GM12878 (cell line): ENCODE measurements around the gene CENPP. TPM values are rescaled to one million over a fixed set of nuclear protein-coding genes. Genes with fewer than 3 reads are reported as not detected.

Experiments used
- ATAC-seq: fragments of 200-7000 bp; cut with Tn5 transposase; 3 replicates; pipeline ENCODE4 v1.9.1; 2020; ENCODE audit warnings: mild to moderate bottlenecking, moderate library complexity
- BruUV-seq: library from RNA; stranded (reverse); fragments of 400-500 nt; replicated peaks from 2 replicates; lab custom pipeline; 2021; lab: Mats Ljungman, UMichigan
- CTCF ChIA-PET: fragments of 300-600 bp; sonication (Branson Sonifier 250); formaldehyde crosslinking; extraction: SDS; loops from one replicate; lab custom pipeline; 2021; ENCODE audit warnings: inconsistent platforms; lab: Yijun Ruan, JAX
- POLR2A ChIA-PET: fragments of 350-600 bp; formaldehyde crosslinking; extraction: SDS; loops from one replicate; lab custom pipeline; 2021; ENCODE audit warnings: inconsistent platforms; lab: Charles Lee
- RAD21 ChIA-PET: fragments of 300-600 bp; sonication (Branson Sonifier 250); formaldehyde crosslinking; loops from one replicate; lab custom pipeline; 2023; ENCODE audit warnings: antibody characterized with exemption; ENCODE audit not compliant: unreplicated experiment; lab: Charles Lee
- SMC1A ChIA-PET: fragments of 300-600 bp; sonication (Branson Sonifier 250); formaldehyde crosslinking; loops from one replicate; lab custom pipeline; 2023; ENCODE audit not compliant: unreplicated experiment, uncharacterized antibody; lab: Charles Lee
- DNase-seq: peaks from one replicate; pipeline ENCODE4 v3.0.0-alpha.2; 2011; ENCODE audit warnings: low read depth, low spot score
- FAIRE-seq: peaks from 3 replicates; lab custom pipeline; 2011; peaks lifted over from hg19 to GRCh38; lab: Jason Lieb, UNC
- H2AFZ ChIP-seq: 2 replicates; pipeline ENCODE4 v1.6.0; 2011; ENCODE audit warnings: low read depth, low read length, control low read depth; ENCODE audit not compliant: control insufficient read depth
- H3K27ac ChIP-seq: 2 replicates; pipeline ENCODE4 v1.5.1; 2011; ENCODE audit warnings: control low read depth; ENCODE audit not compliant: control insufficient read depth, insufficient read depth
- H3K27me3 ChIP-seq, 2 experiments: replicated peaks in 1 of 2; 2 replicates each; pipeline versions ENCODE4 v1.6.0 to v1.6.1; 2011; ENCODE audit warnings: low read length in 1 of 2; ENCODE audit not compliant: control insufficient read depth in 2 of 2, insufficient read depth in 2 of 2
- H3K36me3 ChIP-seq, 2 experiments: 2 replicates each; pipeline ENCODE4 v1.5.1; 2011; ENCODE audit warnings: low read length in 1 of 2; ENCODE audit not compliant: control insufficient read depth in 2 of 2, insufficient read depth in 2 of 2
- H3K4me1 ChIP-seq: 2 replicates; pipeline ENCODE4 v1.6.1; 2011; ENCODE audit warnings: mild to moderate bottlenecking, low read length, moderate library complexity, mixed read lengths; ENCODE audit not compliant: control insufficient read depth, insufficient read depth
- H3K4me2 ChIP-seq: 2 replicates; pipeline ENCODE4 v1.6.0; 2011; ENCODE audit warnings: control low read depth; ENCODE audit not compliant: control insufficient read depth, insufficient read depth
- H3K4me3 ChIP-seq: fragments of 200-600 bp; sonication (generic); 2 replicates; pipeline ENCODE4 v1.5.1; 2016
- H3K79me2 ChIP-seq: 2 replicates; pipeline ENCODE4 v1.6.0; 2011; ENCODE audit warnings: low read length; ENCODE audit not compliant: control insufficient read depth, insufficient read depth
- H3K9ac ChIP-seq: 2 replicates; pipeline ENCODE4 v1.8.0; 2011; ENCODE audit warnings: low read length, control low read depth, mixed read lengths; ENCODE audit not compliant: control insufficient read depth, insufficient read depth
- H3K9me3 ChIP-seq: replicated peaks from 3 replicates; pipeline ENCODE4 v1.5.1; 2011; ENCODE audit warnings: mild to moderate bottlenecking, low read length; ENCODE audit not compliant: control insufficient read depth, insufficient read depth
- H4K20me1 ChIP-seq: 2 replicates; pipeline ENCODE4 v1.6.0; 2011; ENCODE audit not compliant: control insufficient read depth, insufficient read depth
- ATF7 ChIP-seq: fragments of 450-650 bp; IDR thresholded peaks from 2 replicates; pipeline ENCODE4 v1.6.1; 2016; ENCODE audit warnings: low read depth, mild to moderate bottlenecking
- NFXL1 ChIP-seq: fragments of 450-650 bp; IDR thresholded peaks from 2 replicates; pipeline ENCODE4 v1.6.1; 2017; ENCODE audit warnings: antibody characterized with exemption, mild to moderate bottlenecking, borderline replicate concordance
- POLR2AphosphoS5 ChIP-seq: IDR thresholded peaks from 2 replicates; pipeline ENCODE4 v1.6.1; 2011; ENCODE audit warnings: mild to moderate bottlenecking, low read length, inconsistent platforms
- SUPT20H ChIP-seq: IDR thresholded peaks from 2 replicates; pipeline ENCODE4 v1.6.1; 2011; ENCODE audit warnings: low read depth, mild to moderate bottlenecking, low read length, moderate library complexity, borderline replicate concordance; ENCODE audit not compliant: control insufficient read depth
- WGBS: methylation state at CpG from one replicate; pipeline ENCODE4 v1.1.6; 2016; ENCODE audit warnings: low lambda C conversion rate; ENCODE audit not compliant: insufficient replicate concordance, insufficient coverage; ENCODE audit errors: missing lambda C conversion rate; 5-methylcytosine and 5-hydroxymethylcytosine counted together
- in situ Hi-C: fragments of 300-500 bp; cut with MboI; formaldehyde crosslinking; loops from 9 replicates; pipeline ENCODE4 v1.14.3; 2018; ENCODE audit warnings: mixed read lengths
- intact Hi-C: fragments of 100-400 bp; cut with micrococcal nuclease; formaldehyde crosslinking; loops from one replicate; pipeline ENCODE4 v1.14.2; 2022; ENCODE audit not compliant: unreplicated experiment
- polyA plus RNA-seq, 11 experiments: library from polyadenylated mRNA; depleted of rRNA in 4 of 11; unstranded in 6 of 11; stranded (reverse) in 5 of 11; fragments of >200 nt; fragmentation: Nextera tagmentation in 4 of 11; fragmentation: Illumina TruSeq in 1 of 11; extraction: Ambion mirVana in 4 of 11; extraction: Trizol in 1 of 11; gene quantifications; 1 replicate in 1 of 11; 2 replicates in 10 of 11; pipeline versions ENCODE4 v1.2.1 to v1.2.3, GENCODE V29; 2011 to 2016; ENCODE audit warnings: inconsistent platforms in 2 of 11, missing spikeins in 2 of 11, low read depth in 1 of 11
- total RNA-seq, 4 experiments: library from RNA; depleted of rRNA in 3 of 4; stranded (reverse); fragments of >200 nt in 3 of 4; fragmentation: Illumina TruSeq in 1 of 4; extraction: Trizol in 1 of 4; gene quantifications; 2 replicates each; pipeline versions ENCODE4 v1.2.1 to v1.2.3, GENCODE V29; 2013 to 2021
- TF ChIP-seq, protein P1 (sequence below): fragments of 450-650 bp; formaldehyde crosslinking; IDR thresholded peaks from 2 replicates; pipeline ENCODE4 v1.4.0; 2022; ENCODE audit warnings: mild to moderate bottlenecking, moderate library complexity
- TF ChIP-seq, protein P2 (sequence below): fragments of 450-650 bp; IDR thresholded peaks from 2 replicates; pipeline ENCODE4 v1.6.1; 2017; ENCODE audit warnings: mild to moderate bottlenecking

CENPP gene
- total and polyA plus RNA-seq, 10 of the 15 experiments (the other 5 are each of a cell fraction or from before 2014, with no cell fraction given) = 9.4 to 31.4 (median 19.8) TPM

DNA sequence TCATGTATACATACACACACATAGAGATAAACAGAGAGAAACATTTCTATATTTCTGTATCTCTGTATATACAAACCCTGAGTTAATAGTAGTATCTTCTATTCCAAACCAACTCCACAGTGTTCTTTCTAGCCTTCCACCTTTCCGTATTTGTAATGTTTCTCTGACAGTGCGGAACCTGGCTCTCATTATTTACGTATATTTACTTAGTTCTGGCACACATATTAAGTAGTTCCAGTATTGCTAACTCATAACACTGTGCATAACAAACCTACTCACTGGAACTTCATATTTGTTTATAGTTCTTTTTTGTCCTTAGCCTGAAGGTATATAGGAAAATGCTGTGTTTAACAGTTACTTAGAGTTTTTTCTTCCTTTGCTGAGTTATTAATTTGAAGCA lies 72.1 kb downstream of the CENPP start:
- intact Hi-C loops = no loop called here
- no TSS peak for BruUV-seq
- Histone ChIP-seq H3K4me2 (no peak overlapping the region), H3K79me2 (no peaks in the 10 kb centered on the region), H3K27me3 (no peaks in the 10 kb centered on the region), H3K9ac (no peak overlapping the region)
- no peak for ATAC-seq
- in situ Hi-C loops = no loop called here
- CTCF ChIA-PET = no interaction called here
- TF ChIP-seq, protein P1, sequence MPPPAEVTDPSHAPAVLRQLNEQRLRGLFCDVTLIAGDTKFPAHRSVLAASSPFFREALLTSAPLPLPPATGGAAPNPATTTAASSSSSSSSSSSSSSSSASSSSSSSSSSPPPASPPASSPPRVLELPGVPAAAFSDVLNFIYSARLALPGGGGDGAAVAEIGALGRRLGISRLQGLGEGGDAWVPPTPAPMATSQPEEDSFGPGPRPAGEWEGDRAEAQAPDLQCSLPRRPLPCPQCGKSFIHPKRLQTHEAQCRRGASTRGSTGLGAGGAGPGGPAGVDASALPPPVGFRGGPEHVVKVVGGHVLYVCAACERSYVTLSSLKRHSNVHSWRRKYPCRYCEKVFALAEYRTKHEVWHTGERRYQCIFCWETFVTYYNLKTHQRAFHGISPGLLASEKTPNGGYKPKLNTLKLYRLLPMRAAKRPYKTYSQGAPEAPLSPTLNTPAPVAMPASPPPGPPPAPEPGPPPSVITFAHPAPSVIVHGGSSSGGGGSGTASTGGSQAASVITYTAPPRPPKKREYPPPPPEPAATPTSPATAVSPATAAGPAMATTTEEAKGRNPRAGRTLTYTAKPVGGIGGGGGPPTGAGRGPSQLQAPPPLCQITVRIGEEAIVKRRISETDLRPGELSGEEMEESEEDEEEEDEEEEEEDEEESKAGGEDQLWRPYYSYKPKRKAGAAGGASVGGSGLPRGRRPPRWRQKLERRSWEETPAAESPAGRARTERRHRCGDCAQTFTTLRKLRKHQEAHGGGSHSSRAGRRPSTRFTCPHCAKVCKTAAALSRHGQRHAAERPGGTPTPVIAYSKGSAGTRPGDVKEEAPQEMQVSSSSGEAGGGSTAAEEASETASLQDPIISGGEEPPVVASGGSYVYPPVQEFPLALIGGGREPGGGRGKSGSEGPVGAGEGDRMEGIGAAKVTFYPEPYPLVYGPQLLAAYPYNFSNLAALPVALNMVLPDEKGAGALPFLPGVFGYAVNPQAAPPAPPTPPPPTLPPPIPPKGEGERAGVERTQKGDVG (CRISPR knock-in tag) = no peak
- TF ChIP-seq SUPT20H (no peak), POLR2AphosphoS5 (no peak), ATF7 (no peak), NFXL1 (no peak)
- TF ChIP-seq, protein P2, sequence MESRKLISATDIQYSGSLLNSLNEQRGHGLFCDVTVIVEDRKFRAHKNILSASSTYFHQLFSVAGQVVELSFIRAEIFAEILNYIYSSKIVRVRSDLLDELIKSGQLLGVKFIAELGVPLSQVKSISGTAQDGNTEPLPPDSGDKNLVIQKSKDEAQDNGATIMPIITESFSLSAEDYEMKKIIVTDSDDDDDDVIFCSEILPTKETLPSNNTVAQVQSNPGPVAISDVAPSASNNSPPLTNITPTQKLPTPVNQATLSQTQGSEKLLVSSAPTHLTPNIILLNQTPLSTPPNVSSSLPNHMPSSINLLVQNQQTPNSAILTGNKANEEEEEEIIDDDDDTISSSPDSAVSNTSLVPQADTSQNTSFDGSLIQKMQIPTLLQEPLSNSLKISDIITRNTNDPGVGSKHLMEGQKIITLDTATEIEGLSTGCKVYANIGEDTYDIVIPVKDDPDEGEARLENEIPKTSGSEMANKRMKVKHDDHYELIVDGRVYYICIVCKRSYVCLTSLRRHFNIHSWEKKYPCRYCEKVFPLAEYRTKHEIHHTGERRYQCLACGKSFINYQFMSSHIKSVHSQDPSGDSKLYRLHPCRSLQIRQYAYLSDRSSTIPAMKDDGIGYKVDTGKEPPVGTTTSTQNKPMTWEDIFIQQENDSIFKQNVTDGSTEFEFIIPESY = no peak
- TF ChIP-seq, all 136 proteins: peak for 0
- H4K20me1 ChIP-seq = no peaks in the 10 kb centered on the region
- ChIA-PET SMC1A (no interaction called here), POLR2A (no interaction called here), RAD21 (no interaction called here)
- DNase-seq = no peak
- H3K4me1 ChIP-seq = no peaks in the 10 kb centered on the region
- H3K27ac ChIP-seq = no peak overlapping the region
- no peak for FAIRE-seq
- H3K4me3 ChIP-seq = no peak overlapping the region
- no peak overlapping the region for H2AFZ ChIP-seq
- no peaks in the 10 kb centered on the region for H3K9me3 ChIP-seq
- no peaks in the 10 kb centered on the region for H3K36me3 ChIP-seq
- WGBS = 97% methylated on average over 3 of the region's 3 CpGs
